GM19043 (cell line): Measurements from ENCODE around the gene ETFBKMT.

ENCODE experiments used
- ATAC-seq: cut with Tn5 transposase; IDR thresholded peaks from one replicate; pipeline ENCODE4 v1.9.1; 2021; ENCODE audit warnings: low read depth; ENCODE audit not compliant: unreplicated experiment

Gene ETFBKMT

GRCh38 chr12:31659087-31659942 is at the start of gene ETFBKMT:
TSS of gene ETFBKMT (plus strand) at chr12:31659688. CDS start at chr12:31661954, 2,266 bp downstream.
- ATAC-seq: peak; percentile 99

GRCh38 chr12:31612819-31613218 is 46.7 kb upstream of the ETFBKMT start:
- no peak for ATAC-seq

- ATAC-seq: no peak
Measured at GRCh38 chr12:31618228-31619025, 41.1 kb upstream of the ETFBKMT start.

GRCh38 chr12:31620311-31620710 is 39.2 kb upstream of the ETFBKMT start:
- no peak for ATAC-seq

GRCh38 chr12:31622038-31622437 is 37.5 kb upstream of the ETFBKMT start:
- no peak for ATAC-seq

- no peak for ATAC-seq
Measured at GRCh38 chr12:31626270-31626995, 33.1 kb upstream of the ETFBKMT start.

- no peak for ATAC-seq
Measured at GRCh38 chr12:31627456-31628054, 31.9 kb upstream of the ETFBKMT start.

- no peak for ATAC-seq
Measured at GRCh38 chr12:31629756-31630732, 29.4 kb upstream of the ETFBKMT start.

- no peak for ATAC-seq
Measured at GRCh38 chr12:31631023-31631724, 28.3 kb upstream of the ETFBKMT start.

- no peak for ATAC-seq
Measured at GRCh38 chr12:31631809-31632208, 27.7 kb upstream of the ETFBKMT start.

GRCh38 chr12:31633464-31633863 is 26.0 kb upstream of the ETFBKMT start:
- ATAC-seq: no peak

GRCh38 chr12:31634620-31635019 is 24.9 kb upstream of the ETFBKMT start:
- ATAC-seq: no peak

GRCh38 chr12:31641509-31642090 is 17.9 kb upstream of the ETFBKMT start:
- no peak for ATAC-seq

GRCh38 chr12:31644536-31644935 is 15.0 kb upstream of the ETFBKMT start:
- ATAC-seq: no peak

GRCh38 chr12:31645924-31646323 is 13.6 kb upstream of the ETFBKMT start:
- no peak for ATAC-seq

- ATAC-seq: no peak
Measured at GRCh38 chr12:31647086-31647491, 12.4 kb upstream of the ETFBKMT start.

GRCh38 chr12:31650918-31651317 is 8.6 kb upstream of the ETFBKMT start:
- ATAC-seq: no peak

- no peak for ATAC-seq
Measured at GRCh38 chr12:31651893-31652521, 7.5 kb upstream of the ETFBKMT start.
